GM18870 (cell line): ENCODE data around the gene TRAM2.

ENCODE experiments used
- ATAC-seq: cut with Tn5 transposase; IDR thresholded peaks from one replicate; pipeline ENCODE4 v1.9.1; 2021; ENCODE audit warnings: moderate library complexity; ENCODE audit not compliant: unreplicated experiment

Gene TRAM2

GRCh38 chr6:52595000-52595795 lies 18.3 kb upstream of the TRAM2 start:
- peak; percentile 78 for ATAC-seq

GRCh38 chr6:52594221-52594620 lies 17.4 kb upstream of the TRAM2 start:
- ATAC-seq: no peak

GRCh38 chr6:52591832-52592231 lies 15.0 kb upstream of the TRAM2 start:
- ATAC-seq: no peak

GRCh38 chr6:52590152-52590891 lies 13.5 kb upstream of the TRAM2 start:
- ATAC-seq: no peak

GRCh38 chr6:52588710-52589091 lies 11.8 kb upstream of the TRAM2 start:
- no peak for ATAC-seq

- no peak for ATAC-seq
Observed at GRCh38 chr6:52588087-52588709, 11.3 kb upstream of the TRAM2 start.

- ATAC-seq: no peak
Observed at GRCh38 chr6:52587001-52587400, 10.1 kb upstream of the TRAM2 start.

- no peak for ATAC-seq
Observed at GRCh38 chr6:52584203-52584602, 7.3 kb upstream of the TRAM2 start.

GRCh38 chr6:52582996-52583395 lies 6.1 kb upstream of the TRAM2 start:
- ATAC-seq: no peak

- ATAC-seq: no peak
Observed at GRCh38 chr6:52582446-52582845, 5.6 kb upstream of the TRAM2 start.

- no peak for ATAC-seq
Observed at GRCh38 chr6:52580905-52581304, 4.0 kb upstream of the TRAM2 start.

- ATAC-seq: no peak
Observed at GRCh38 chr6:52579006-52579660, 2.3 kb upstream of the TRAM2 start.

- ATAC-seq: no peak
Observed at GRCh38 chr6:52577778-52578463, 1.1 kb upstream of the TRAM2 start.

- ATAC-seq: peak; percentile 41
Observed at GRCh38 chr6:52576392-52577021, 353 bp downstream of the TRAM2 start.

GRCh38 chr6:52576054-52576391 lies 837 bp downstream of the TRAM2 start:
- no peak for ATAC-seq

GRCh38 chr6:52575502-52575892 lies 1.4 kb downstream of the TRAM2 start:
- no peak for ATAC-seq

GRCh38 chr6:52574709-52575501 lies 2.0 kb downstream of the TRAM2 start:
- ATAC-seq: peak; percentile 53

- ATAC-seq: no peak
Observed at GRCh38 chr6:52573295-52573694, 3.6 kb downstream of the TRAM2 start.

- no peak for ATAC-seq
Observed at GRCh38 chr6:52572536-52572935, 4.3 kb downstream of the TRAM2 start.
